PC-3 (cell line): ENCODE results near the gene ADAM29.

Experiments used
- EZH2 ChIP-seq: fragments of 300-600 bp; sonication (generic); IDR thresholded peaks from one replicate; pipeline ENCODE4 v1.6.1; 2017; ENCODE audit warnings: antibody characterized with exemption, mild to moderate bottlenecking, low read length; ENCODE audit not compliant: unreplicated experiment
- EZH2phosphoT487 ChIP-seq: fragments of 300-600 bp; sonication (generic); IDR thresholded peaks from 2 replicates; pipeline ENCODE4 v1.6.1; 2018; ENCODE audit warnings: mild to moderate bottlenecking, antibody characterized with exemption, low read length, borderline replicate concordance
- TF ChIP-seq, protein P1 (sequence below): fragments of 300-600 bp; sonication (generic); conservative IDR thresholded peaks from 2 replicates; pipeline ENCODE4 v1.5.1; 2017; ENCODE audit warnings: antibody characterized with exemption, low read depth, mild to moderate bottlenecking, low read length

DNA sequence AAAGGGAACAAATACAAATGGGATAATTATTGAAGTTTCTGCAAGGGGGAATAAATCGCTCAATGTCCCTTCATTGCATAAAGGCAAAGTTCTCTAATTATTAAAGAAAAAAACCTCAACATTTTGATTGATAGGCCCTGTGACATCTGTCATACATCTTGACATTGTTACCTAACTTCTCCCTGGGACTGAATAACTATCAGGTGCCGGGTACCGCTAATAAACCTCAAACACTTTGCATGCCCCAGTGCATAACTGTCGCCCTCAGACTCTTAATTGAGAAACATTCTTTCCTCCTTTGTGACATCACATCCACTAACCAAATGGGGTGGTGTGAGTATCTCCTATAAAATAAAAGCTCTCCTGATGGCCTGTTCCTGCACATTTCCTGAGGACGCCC lies at the start of gene ADAM29:
- TF ChIP-seq, protein P1, sequence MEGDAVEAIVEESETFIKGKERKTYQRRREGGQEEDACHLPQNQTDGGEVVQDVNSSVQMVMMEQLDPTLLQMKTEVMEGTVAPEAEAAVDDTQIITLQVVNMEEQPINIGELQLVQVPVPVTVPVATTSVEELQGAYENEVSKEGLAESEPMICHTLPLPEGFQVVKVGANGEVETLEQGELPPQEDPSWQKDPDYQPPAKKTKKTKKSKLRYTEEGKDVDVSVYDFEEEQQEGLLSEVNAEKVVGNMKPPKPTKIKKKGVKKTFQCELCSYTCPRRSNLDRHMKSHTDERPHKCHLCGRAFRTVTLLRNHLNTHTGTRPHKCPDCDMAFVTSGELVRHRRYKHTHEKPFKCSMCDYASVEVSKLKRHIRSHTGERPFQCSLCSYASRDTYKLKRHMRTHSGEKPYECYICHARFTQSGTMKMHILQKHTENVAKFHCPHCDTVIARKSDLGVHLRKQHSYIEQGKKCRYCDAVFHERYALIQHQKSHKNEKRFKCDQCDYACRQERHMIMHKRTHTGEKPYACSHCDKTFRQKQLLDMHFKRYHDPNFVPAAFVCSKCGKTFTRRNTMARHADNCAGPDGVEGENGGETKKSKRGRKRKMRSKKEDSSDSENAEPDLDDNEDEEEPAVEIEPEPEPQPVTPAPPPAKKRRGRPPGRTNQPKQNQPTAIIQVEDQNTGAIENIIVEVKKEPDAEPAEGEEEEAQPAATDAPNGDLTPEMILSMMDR = no peak
- TF ChIP-seq EZH2 (no peak), EZH2phosphoT487 (no peak)
